Epidermal melanocyte (primary cell): ENCODE data around the gene SPATA13.

ENCODE experiments used
- DNase-seq: peaks from one replicate; pipeline ENCODE4 v3.0.0; 2011; ENCODE audit warnings: low spot score; ENCODE audit not compliant: insufficient read length

SPATA13 gene

GRCh38 chr13:24250376-24251057, 90.0 kb downstream of the SPATA13 start:
- DNase-seq: no peak

GRCh38 chr13:24251525-24251924, 91.0 kb downstream of the SPATA13 start:
- no peak for DNase-seq

GRCh38 chr13:24252136-24252535, 91.6 kb downstream of the SPATA13 start:
- DNase-seq: no peak

GRCh38 chr13:24253520-24254145, 93.1 kb downstream of the SPATA13 start:
- DNase-seq: no peak

- DNase-seq: no peak
Measured at GRCh38 chr13:24254146-24254841, 93.8 kb downstream of the SPATA13 start.

DNA sequence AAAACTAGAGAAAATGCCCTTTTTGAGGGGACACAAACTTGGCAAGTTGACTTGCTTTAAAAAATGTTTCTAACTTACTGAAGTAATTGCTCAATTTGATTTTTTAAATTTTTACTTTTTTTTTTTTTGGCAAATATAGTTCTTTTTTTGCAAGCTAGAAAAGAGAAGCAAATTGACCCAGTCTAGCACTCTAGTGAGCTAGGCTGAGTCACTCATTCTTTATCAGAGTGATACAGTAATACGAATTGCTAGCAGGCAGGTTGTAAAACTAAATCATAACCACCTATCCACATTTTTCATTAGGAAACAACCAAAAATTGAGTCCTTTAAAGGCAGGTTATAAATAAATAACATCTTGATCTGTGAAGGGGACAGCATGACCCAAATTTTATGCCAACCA, 97.0 kb downstream of the SPATA13 start:
- no peak for DNase-seq

DNA sequence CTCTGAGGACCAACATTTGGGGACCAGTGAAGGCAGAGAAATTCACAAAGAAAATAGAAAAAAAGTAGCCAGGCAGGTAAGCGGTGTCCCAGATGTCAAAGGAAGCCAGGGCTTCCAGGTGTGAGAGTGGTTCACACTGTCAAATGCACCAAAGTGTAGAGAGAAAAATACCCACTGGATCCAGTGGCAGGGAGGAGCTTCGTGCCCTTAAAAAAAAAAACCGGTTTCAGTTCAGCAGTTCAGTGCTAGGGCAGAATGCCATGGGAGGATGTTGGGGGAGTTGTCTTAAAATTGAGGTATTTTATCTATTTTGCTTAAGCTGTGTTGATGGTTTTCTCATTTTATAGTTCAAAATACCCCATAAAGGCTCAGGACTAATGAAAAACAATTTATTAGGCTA, 101.0 kb downstream of the SPATA13 start:
- DNase-seq: no peak

- DNase-seq: peak; percentile 50
Measured at GRCh38 chr13:24263632-24264031, 103.1 kb downstream of the SPATA13 start.

GRCh38 chr13:24264976-24265375, 104.5 kb downstream of the SPATA13 start:
- DNase-seq: no peak

DNA sequence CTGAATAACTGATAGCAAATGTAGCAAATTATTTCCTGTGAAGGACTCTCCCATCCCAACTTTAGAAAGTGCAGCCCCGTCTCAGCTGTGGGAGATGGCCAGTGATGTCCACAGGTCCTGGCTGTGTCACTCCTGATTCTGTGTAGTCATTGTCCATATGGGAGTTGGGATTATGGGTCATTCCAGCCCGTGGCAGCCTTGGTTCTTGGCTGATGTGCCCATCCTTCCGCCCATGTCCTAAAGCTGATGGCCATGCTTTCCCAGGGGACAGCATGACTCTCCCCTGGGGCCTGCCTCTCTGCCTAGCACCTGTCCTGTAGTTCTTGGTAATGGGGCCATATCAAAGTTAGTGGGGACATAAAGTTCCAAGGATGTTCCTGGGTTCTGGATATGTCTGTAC, 104.9 kb downstream of the SPATA13 start:
- DNase-seq: no peak

DNA sequence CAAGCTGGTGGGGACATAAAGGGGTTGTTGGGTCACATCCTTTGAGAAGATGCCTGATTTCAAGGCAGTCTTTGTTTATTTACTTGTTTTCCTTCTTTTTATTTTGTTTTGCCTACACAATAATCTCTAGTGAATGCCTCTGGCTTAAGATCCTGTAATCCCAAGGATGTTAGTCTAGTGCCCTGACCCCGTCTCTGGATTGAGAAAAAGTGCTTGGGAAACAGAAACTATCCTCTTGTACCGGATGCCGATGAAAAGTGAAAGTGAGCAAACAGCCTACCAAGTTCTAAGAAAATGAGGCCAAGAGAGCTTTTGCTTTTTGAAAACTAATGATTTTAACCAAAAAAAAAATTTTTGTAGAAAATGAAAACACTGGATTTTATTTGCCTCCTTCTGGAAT, 106.8 kb downstream of the SPATA13 start:
- no peak for DNase-seq

DNA sequence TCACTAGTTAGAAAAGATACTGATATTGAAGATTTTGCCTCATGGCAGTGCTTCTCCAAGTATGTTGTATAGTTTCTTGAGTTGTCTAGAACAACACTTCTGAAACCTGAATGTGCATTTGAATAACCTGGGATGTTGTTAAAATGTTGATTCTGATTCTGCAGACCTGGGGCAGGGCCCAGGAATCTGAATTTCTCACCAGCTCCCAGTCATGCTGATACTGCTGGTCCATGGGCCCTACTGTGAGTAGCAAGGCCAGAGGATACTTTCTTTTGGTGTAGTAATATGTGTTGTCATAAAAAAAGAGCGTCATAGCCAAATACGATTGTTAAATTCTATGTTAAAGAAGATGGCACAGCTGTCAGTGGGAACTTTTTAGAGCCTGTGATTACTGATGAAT, 107.3 kb downstream of the SPATA13 start:
- DNase-seq: no peak

DNA sequence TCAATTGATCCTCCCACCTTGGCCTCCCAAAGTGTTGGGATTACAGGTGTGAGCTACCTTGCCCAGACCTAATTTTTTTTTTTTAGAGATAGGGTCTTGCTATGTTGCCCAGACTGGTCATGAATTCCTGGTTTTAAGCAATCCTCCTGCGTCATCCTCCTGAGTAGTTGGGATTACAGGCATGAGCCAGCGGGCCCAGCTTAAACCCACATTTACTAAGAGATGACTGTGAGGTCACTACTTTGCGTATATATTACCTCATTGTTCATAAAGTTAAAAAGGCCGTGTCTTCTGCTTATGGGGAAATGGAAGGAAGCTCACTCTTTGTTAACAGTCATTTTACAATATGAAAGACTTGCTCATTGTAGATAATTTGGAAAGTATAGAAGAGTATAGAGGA, 109.3 kb downstream of the SPATA13 start:
- no peak for DNase-seq

GRCh38 chr13:24270639-24271141, 110.2 kb downstream of the SPATA13 start:
- DNase-seq: peak; percentile 36

GRCh38 chr13:24271231-24271600, 110.7 kb downstream of the SPATA13 start:
- DNase-seq: no peak

DNA sequence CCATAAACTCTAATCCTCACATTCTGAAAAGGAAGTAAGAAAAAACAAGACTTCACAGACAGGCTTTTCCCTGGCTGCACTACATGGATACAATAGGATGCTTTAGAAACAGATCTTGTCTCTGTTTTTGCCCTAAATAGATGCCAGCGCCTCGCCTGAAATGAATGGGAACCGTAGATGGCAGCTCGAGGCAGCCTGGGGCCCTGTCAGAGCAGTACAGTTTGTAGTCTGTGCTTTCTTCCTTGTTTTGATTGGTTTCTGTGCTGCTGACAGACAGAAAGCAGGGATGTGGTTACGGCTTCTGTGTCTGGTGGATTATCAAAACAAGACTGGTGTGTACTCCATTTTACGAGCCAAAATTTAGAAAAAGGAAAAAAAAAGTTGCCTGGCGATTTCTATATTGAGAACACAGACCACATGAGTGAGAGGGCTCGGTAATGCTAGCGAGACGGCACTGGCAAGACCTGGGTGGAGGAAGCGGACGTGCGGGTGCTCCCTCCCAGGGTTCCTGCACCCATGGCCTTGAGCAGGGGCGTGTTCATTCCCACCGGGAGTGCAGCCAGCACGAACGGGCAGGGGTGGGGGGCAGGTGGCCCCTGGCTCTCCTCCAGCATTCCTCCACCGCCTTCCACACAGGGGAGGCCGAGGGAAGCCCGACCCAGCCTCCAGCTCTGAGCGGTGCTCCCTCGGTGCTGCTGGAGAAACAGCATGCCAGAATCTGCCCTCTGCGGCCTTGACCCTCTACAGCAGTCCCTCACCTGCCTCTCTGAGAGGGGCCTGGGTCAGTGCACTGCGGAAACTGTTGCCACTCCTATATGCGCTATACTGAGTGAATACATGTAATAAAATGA, 111.3 kb downstream of the SPATA13 start:
- peak; percentile 85 for DNase-seq

- DNase-seq: no peak
Measured at GRCh38 chr13:24272452-24273161, 112.1 kb downstream of the SPATA13 start.

DNA sequence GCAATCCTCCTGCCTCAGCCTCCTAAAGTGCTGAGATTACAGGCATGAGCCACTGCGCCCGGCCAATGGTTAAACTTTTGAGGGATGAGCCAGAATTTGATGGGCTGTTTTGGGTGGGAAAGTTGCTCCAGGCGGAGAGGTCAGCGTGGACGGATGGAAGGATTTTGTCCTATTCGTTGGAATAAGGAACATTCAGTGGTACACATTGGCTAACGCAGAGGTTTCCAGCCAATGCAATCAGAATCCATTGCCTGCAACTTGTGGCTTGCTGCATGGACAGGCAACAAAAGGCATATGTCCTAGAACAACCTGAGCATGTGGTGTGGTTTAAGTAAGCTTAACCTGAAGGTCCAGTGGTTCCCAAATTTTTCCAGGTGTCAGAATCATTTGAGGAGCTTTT, 113.4 kb downstream of the SPATA13 start:
- DNase-seq: no peak

DNA sequence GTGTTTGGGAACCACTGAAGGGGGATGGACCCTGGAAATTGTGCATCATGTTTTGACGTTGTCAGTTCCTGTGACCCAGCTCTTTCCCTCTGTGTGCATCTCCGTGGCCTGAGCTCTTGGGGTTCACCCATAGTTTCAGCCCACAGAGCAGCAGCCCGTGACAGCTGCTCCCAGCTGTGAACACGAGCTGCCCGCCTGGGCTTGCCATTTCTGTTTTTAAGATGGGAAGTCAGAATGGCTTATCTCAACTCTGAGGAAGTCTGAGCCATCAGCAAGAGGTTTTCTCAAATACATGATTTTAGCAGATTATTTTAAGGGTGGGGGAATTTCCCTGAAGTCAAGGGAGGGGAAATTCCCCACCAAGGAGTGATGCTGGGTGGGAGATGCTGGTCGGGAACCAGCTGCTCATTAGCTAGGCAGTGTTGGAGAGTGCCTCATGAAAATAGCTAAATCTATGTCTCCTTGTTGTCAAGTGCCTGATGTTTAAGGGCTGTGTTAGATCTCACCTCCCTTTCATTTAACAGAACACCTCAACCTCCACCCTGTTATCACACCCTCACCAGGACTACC, 114.0 kb downstream of the SPATA13 start:
- no peak for DNase-seq

- DNase-seq: no peak
Measured at GRCh38 chr13:24275041-24275440, 114.5 kb downstream of the SPATA13 start.

- DNase-seq: no peak
Measured at GRCh38 chr13:24276306-24276705, 115.8 kb downstream of the SPATA13 start.
